ENCODE results near the gene CCDC141.

Gene CCDC141

DNA sequence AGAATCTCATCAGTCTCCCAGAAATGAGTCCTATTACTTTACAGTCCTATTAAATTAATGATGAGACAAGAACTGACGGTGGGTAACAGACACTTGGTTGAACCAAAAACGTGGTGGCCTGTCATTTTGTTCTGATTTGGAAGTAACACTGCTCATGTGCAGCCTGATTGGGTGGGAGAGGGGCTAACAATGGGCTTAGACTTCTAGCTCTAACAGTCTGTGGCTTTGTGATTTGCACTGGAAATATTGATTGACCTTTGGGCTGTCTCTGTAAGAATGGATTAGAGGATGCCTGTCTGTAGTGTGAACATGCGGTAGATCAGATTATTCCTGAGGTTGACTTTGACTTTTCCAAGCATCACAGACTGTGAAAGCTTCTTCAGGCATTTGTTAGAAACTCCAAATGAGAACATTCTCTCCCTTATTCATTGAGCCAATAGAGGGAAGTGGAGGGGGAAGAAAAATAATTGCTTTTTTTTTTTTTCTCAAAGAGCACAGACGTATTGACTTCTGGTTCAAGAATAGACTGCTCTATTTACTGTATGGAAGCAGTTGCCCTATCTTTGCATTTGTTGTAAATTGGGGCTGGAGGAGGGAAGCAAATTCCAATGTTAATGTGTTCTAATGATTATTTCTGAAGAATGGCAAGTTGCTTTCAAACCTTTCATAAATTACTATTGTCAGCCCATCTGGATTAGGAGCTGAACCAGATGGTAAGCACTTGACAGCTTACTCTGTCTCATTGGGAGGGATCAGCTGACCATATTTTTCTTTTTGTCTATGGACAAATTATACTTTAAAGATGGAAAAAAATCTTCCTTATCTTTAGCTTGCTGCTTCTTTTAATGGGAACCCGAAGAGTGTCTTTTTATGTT, 156.9 kb downstream of the CCDC141 start:
- no peak overlapping the region for H3K9ac ChIP-seq (ENCODE audit: insufficient read length, low read depth)
- H3K4me3 ChIP-seq (ENCODE audit: insufficient read length, low read depth), result no peak overlapping the region
- no peak for DNase-seq (ENCODE audit: low read depth, low spot score)
- no peaks in the 10 kb centered on the region for H3K36me3 ChIP-seq (ENCODE audit: insufficient read depth, insufficient read length, low read length)
- H3K4me1 ChIP-seq (ENCODE audit: insufficient read depth, insufficient read length), result no peaks in the 10 kb centered on the region
- H3K9me3 ChIP-seq (ENCODE audit: insufficient read depth, low read length), result no peaks in the 10 kb centered on the region
- no peaks in the 10 kb centered on the region for H3K27me3 ChIP-seq (ENCODE audit: insufficient read depth, insufficient read length)
- no peak for TF ChIP-seq ZNF274 (IDR thresholded peaks at IDR 0.05; ENCODE audit: low read depth, low read length)
- no peak for TF ChIP-seq SUZ12 (IDR thresholded peaks at IDR 0.05; ENCODE audit: extremely low read depth, insufficient read depth, insufficient read length)
- TF ChIP-seq YY1 (IDR thresholded peaks at IDR 0.05; ENCODE audit: insufficient read depth, insufficient read length), result no peak

- Histone ChIP-seq H3K4me3 (ENCODE audit: insufficient read length, low read depth) (no peak overlapping the region), H3K4me1 (ENCODE audit: insufficient read depth, insufficient read length) (no peaks in the 10 kb centered on the region), H3K36me3 (ENCODE audit: insufficient read depth, insufficient read length, low read length) (no peaks in the 10 kb centered on the region), H3K27me3 (ENCODE audit: insufficient read depth, insufficient read length) (no peaks in the 10 kb centered on the region), H3K9ac (ENCODE audit: insufficient read length, low read depth) (no peak overlapping the region), H3K9me3 (ENCODE audit: insufficient read depth, low read length) (no peaks in the 10 kb centered on the region)
- TF ChIP-seq ZNF274 (IDR thresholded peaks at IDR 0.05; ENCODE audit: low read depth, low read length), result no peak
- no peak for TF ChIP-seq YY1 (IDR thresholded peaks at IDR 0.05; ENCODE audit: insufficient read depth, insufficient read length)
- TF ChIP-seq SUZ12 (IDR thresholded peaks at IDR 0.05; ENCODE audit: extremely low read depth, insufficient read depth, insufficient read length), result no peak
- DNase-seq (ENCODE audit: low read depth, low spot score), result no peak
These were observed 157.9 kb downstream of the CCDC141 start for GRCh38 chr2:178891959-178892485.

DNA sequence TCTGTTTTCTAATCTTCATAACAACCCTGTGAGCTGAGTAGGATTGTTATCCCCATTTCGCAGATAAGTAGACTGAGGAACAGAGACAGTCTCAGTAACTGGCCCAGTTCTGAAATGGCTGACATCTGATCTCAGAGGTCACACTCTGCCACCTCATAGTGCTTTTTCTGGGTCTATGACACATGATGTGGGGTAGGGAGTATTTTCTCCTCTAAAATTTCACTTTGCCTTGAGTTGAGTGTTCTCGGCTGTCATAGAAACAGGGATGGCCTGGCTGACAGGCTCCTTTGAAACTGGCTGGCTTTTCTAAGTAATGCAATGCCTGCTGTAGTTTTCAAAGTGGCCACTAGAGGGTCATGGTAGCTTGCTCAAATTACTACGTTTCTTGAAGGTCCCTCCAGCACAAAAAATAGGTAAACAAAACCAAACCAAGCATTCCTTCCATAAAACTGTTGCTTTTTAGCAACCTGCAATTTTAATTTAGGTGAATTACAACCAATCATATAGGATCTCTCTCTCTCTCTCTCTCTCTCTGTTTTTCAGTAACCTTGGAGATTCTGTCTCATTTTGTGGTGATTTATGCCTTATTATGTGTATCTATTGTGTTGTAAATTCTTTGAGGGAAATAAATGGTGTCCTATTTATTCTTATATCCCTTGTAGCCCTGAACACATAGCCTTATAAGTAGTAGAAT, 158.5 kb downstream of the CCDC141 start:
- no peaks in the 10 kb centered on the region for H3K27me3 ChIP-seq (ENCODE audit: insufficient read depth, insufficient read length)

DNA sequence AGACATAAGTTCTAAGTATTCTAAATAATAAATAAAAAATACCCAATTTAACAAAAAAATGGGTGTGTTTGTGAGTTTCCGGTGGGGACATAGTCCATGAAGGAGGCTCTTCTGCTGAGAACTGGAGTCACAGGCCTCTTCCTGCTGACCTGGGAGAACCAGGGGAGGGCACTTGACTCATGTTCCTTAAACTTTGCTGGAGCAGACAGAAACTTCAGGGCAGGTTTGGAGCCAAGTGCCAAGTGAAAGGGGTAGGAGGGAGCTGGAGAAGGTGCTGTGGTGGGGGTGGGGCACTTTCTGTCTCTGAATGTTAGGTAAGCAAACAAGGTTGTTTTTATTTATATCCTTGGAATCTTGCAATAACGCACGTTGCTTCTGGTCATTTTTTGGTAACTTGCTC, 163.9 kb downstream of the CCDC141 start:
- Histone ChIP-seq H3K9me3 (ENCODE audit: insufficient read depth, low read length) (no peaks in the 10 kb centered on the region), H3K36me3 (ENCODE audit: insufficient read depth, insufficient read length, low read length) (no peaks in the 10 kb centered on the region), H3K4me1 (ENCODE audit: insufficient read depth, insufficient read length) (no peaks in the 10 kb centered on the region), H3K4me3 (ENCODE audit: insufficient read length, low read depth) (no peak overlapping the region), H3K27me3 (ENCODE audit: insufficient read depth, insufficient read length) (no peaks in the 10 kb centered on the region), H3K9ac (ENCODE audit: insufficient read length, low read depth) (no peak overlapping the region)
- TF ChIP-seq ZNF274 (IDR thresholded peaks at IDR 0.05; ENCODE audit: low read depth, low read length) (no peak), SUZ12 (IDR thresholded peaks at IDR 0.05; ENCODE audit: extremely low read depth, insufficient read depth, insufficient read length) (no peak), YY1 (IDR thresholded peaks at IDR 0.05; ENCODE audit: insufficient read depth, insufficient read length) (no peak)
- DNase-seq (ENCODE audit: low read depth, low spot score), result no peak

More for the DNA sequence above, 158.5 kb downstream of the CCDC141 start:
- Histone ChIP-seq H3K36me3 (ENCODE audit: insufficient read depth, insufficient read length, low read length) (no peaks in the 10 kb centered on the region), H3K4me3 (ENCODE audit: insufficient read length, low read depth) (no peak overlapping the region), H3K4me1 (ENCODE audit: insufficient read depth, insufficient read length) (no peaks in the 10 kb centered on the region), H3K9ac (ENCODE audit: insufficient read length, low read depth) (no peak overlapping the region), H3K9me3 (ENCODE audit: insufficient read depth, low read length) (no peaks in the 10 kb centered on the region)
- DNase-seq (ENCODE audit: low read depth, low spot score), result peak; percentile 80
- TF ChIP-seq YY1 (IDR thresholded peaks at IDR 0.05; ENCODE audit: insufficient read depth, insufficient read length), result no peak
- TF ChIP-seq ZNF274 (IDR thresholded peaks at IDR 0.05; ENCODE audit: low read depth, low read length), result no peak
- no peak for TF ChIP-seq SUZ12 (IDR thresholded peaks at IDR 0.05; ENCODE audit: extremely low read depth, insufficient read depth, insufficient read length)

GRCh38 chr2:178884440-178884839, 165.5 kb downstream of the CCDC141 start:
- Histone ChIP-seq H3K9ac (ENCODE audit: insufficient read length, low read depth) (no peak overlapping the region), H3K4me3 (ENCODE audit: insufficient read length, low read depth) (no peak overlapping the region), H3K27me3 (ENCODE audit: insufficient read depth, insufficient read length) (no peaks in the 10 kb centered on the region), H3K9me3 (ENCODE audit: insufficient read depth, low read length) (no peaks in the 10 kb centered on the region), H3K36me3 (ENCODE audit: insufficient read depth, insufficient read length, low read length) (no peaks in the 10 kb centered on the region), H3K4me1 (ENCODE audit: insufficient read depth, insufficient read length) (no peaks in the 10 kb centered on the region)
- TF ChIP-seq YY1 (IDR thresholded peaks at IDR 0.05; ENCODE audit: insufficient read depth, insufficient read length) (no peak), ZNF274 (IDR thresholded peaks at IDR 0.05; ENCODE audit: low read depth, low read length) (no peak), SUZ12 (IDR thresholded peaks at IDR 0.05; ENCODE audit: extremely low read depth, insufficient read depth, insufficient read length) (no peak)
- no peak for DNase-seq (ENCODE audit: low read depth, low spot score)

- TF ChIP-seq YY1 (IDR thresholded peaks at IDR 0.05; ENCODE audit: insufficient read depth, insufficient read length), result no peak
- TF ChIP-seq SUZ12 (IDR thresholded peaks at IDR 0.05; ENCODE audit: extremely low read depth, insufficient read depth, insufficient read length), result no peak
- no peak for TF ChIP-seq ZNF274 (IDR thresholded peaks at IDR 0.05; ENCODE audit: low read depth, low read length)
- Histone ChIP-seq H3K36me3 (ENCODE audit: insufficient read depth, insufficient read length, low read length) (no peaks in the 10 kb centered on the region), H3K4me1 (ENCODE audit: insufficient read depth, insufficient read length) (no peaks in the 10 kb centered on the region), H3K4me3 (ENCODE audit: insufficient read length, low read depth) (no peak overlapping the region), H3K9ac (ENCODE audit: insufficient read length, low read depth) (no peak overlapping the region), H3K9me3 (ENCODE audit: insufficient read depth, low read length) (no peaks in the 10 kb centered on the region), H3K27me3 (ENCODE audit: insufficient read depth, insufficient read length) (no peaks in the 10 kb centered on the region)
- DNase-seq (ENCODE audit: low read depth, low spot score), result no peak
These were observed 167.1 kb downstream of the CCDC141 start for GRCh38 chr2:178882666-178883440.

Measured in NT2/D1 (cell line).